H9 (cell line): Measurements from ENCODE around the gene TRPM5. TPM values are rescaled to one million over a fixed set of nuclear protein-coding genes. Genes with fewer than 3 reads are reported as not detected.

Experiments used
- DNase-seq: peaks from one replicate; pipeline ENCODE4 v3.0.0-alpha.2; 2017
- H2AFZ ChIP-seq: one replicate; pipeline ENCODE4 v1.6.1; 2013; ENCODE audit warnings: mild to moderate bottlenecking, low read length, control low read depth, moderate library complexity
- H2AK5ac ChIP-seq: 2 replicates; pipeline ENCODE4 v1.6.1; 2013; ENCODE audit warnings: low read length, control low read depth, mixed read lengths; ENCODE audit not compliant: insufficient read length
- H2BK120ac ChIP-seq: one replicate; pipeline ENCODE4 v1.6.1; 2013; ENCODE audit warnings: low read depth, mild to moderate bottlenecking, low read length, control low read depth, inconsistent platforms; ENCODE audit not compliant: poor library complexity, severe bottlenecking
- H2BK12ac ChIP-seq: 2 replicates; pipeline ENCODE4 v1.6.1; 2013; ENCODE audit warnings: low read length, control low read depth, mixed read lengths, low read depth; ENCODE audit not compliant: insufficient read length
- H2BK15ac ChIP-seq: 2 replicates; pipeline ENCODE4 v1.6.1; 2013; ENCODE audit warnings: low read depth, low read length, control low read depth
- H2BK20ac ChIP-seq: one replicate; pipeline ENCODE4 v1.6.1; 2013; ENCODE audit warnings: low read depth, mild to moderate bottlenecking, low read length, control low read depth, inconsistent platforms; ENCODE audit not compliant: poor library complexity, severe bottlenecking
- H2BK5ac ChIP-seq: 2 replicates; pipeline ENCODE4 v1.6.1; 2013; ENCODE audit warnings: low read length, control low read depth, mixed read lengths; ENCODE audit not compliant: insufficient read length
- H3K14ac ChIP-seq: 2 replicates; pipeline ENCODE4 v1.6.1; 2013; ENCODE audit warnings: low read length, control low read depth; ENCODE audit not compliant: insufficient read depth
- H3K18ac ChIP-seq: 2 replicates; pipeline ENCODE4 v1.6.1; 2013; ENCODE audit warnings: low read depth, mild to moderate bottlenecking, mixed read lengths, low read length, control low read depth; ENCODE audit not compliant: insufficient read length
- H3K23ac ChIP-seq: 2 replicates; pipeline ENCODE4 v1.6.1; 2013; ENCODE audit warnings: low read length, control low read depth, mixed read lengths, low read depth; ENCODE audit not compliant: insufficient read length
- H3K23me2 ChIP-seq: 2 replicates; pipeline ENCODE4 v1.6.1; 2013; ENCODE audit warnings: low read depth, mild to moderate bottlenecking, mixed read lengths, low read length, control low read depth; ENCODE audit not compliant: insufficient read length, poor library complexity, severe bottlenecking
- H3K27ac ChIP-seq: 2 replicates; pipeline ENCODE4 v1.5.1; 2013; ENCODE audit warnings: low read length, control low read depth, mixed read lengths, low read depth; ENCODE audit not compliant: insufficient read length
- H3K27me3 ChIP-seq: 2 replicates; pipeline ENCODE4 v1.6.1; 2013; ENCODE audit warnings: low read length, control low read depth, inconsistent platforms; ENCODE audit not compliant: insufficient read depth
- H3K4ac ChIP-seq: 2 replicates; pipeline ENCODE4 v1.6.1; 2013; ENCODE audit warnings: low read depth, mild to moderate bottlenecking, control low read depth, inconsistent platforms, low read length, moderate library complexity
- H3K4me1 ChIP-seq: 2 replicates; pipeline ENCODE4 v1.6.1; 2013; ENCODE audit warnings: low read length, control low read depth, inconsistent platforms; ENCODE audit not compliant: insufficient read depth
- H3K4me2 ChIP-seq: 2 replicates; pipeline ENCODE4 v1.6.1; 2013; ENCODE audit warnings: low read length, control low read depth, mixed read lengths; ENCODE audit not compliant: insufficient read length, insufficient read depth
- H3K56ac ChIP-seq: 2 replicates; pipeline ENCODE4 v1.6.1; 2013; ENCODE audit warnings: low read depth, mild to moderate bottlenecking, mixed read lengths, low read length, control low read depth; ENCODE audit not compliant: insufficient read length
- H3K79me1 ChIP-seq: 2 replicates; pipeline ENCODE4 v1.6.1; 2013; ENCODE audit warnings: low read depth, mild to moderate bottlenecking, moderate library complexity, low read length, control low read depth, inconsistent platforms; ENCODE audit not compliant: insufficient read depth, poor library complexity, severe bottlenecking
- H3K79me2 ChIP-seq: 2 replicates; pipeline ENCODE4 v1.6.1; 2013; ENCODE audit warnings: low read length, control low read depth, inconsistent platforms; ENCODE audit not compliant: insufficient read depth
- H3K9ac ChIP-seq: 2 replicates; pipeline ENCODE4 v1.6.1; 2013; ENCODE audit warnings: low read length, control low read depth, mixed read lengths; ENCODE audit not compliant: insufficient read length; ENCODE audit errors: extremely low read depth
- H3K9me3 ChIP-seq: one replicate; pipeline ENCODE4 v1.6.1; 2013; ENCODE audit warnings: low read depth, low read length, inconsistent platforms; ENCODE audit not compliant: control insufficient read depth
- H3T11ph ChIP-seq: one replicate; pipeline ENCODE4 v1.6.1; 2013; ENCODE audit warnings: mild to moderate bottlenecking, low read length, control low read depth, inconsistent platforms
- H4K20me1 ChIP-seq: one replicate; pipeline ENCODE4 v1.6.1; 2013; ENCODE audit not compliant: control insufficient read depth, insufficient read length, insufficient read depth
- H4K5ac ChIP-seq: 2 replicates; pipeline ENCODE4 v1.6.1; 2013; ENCODE audit warnings: low read depth, mild to moderate bottlenecking, mixed read lengths, low read length, control low read depth; ENCODE audit not compliant: insufficient read length
- H4K8ac ChIP-seq: replicated peaks from 2 replicates; pipeline ENCODE4 v1.6.1; 2013; ENCODE audit warnings: low read length, control low read depth, mixed read lengths, low read depth; ENCODE audit not compliant: insufficient read length
- H4K91ac ChIP-seq: 2 replicates; pipeline ENCODE4 v1.6.1; 2013; ENCODE audit warnings: low read depth, mild to moderate bottlenecking, moderate library complexity, mixed read lengths, low read length, control low read depth; ENCODE audit not compliant: insufficient read length
- H3K27ac Mint-ChIP-seq, 3 experiments: 2 replicates in 2 of 3; 3 replicates in 1 of 3; pipeline ENCODE4 v1.8.0; 2020 to 2021; ENCODE audit warnings: mixed read lengths in 3 of 3, mild to moderate bottlenecking in 1 of 3, moderate library complexity in 1 of 3
- H3K27me3 Mint-ChIP-seq: 2 replicates; pipeline ENCODE4 v1.8.0; 2021; ENCODE audit warnings: low read depth, mild to moderate bottlenecking, moderate library complexity, mixed read lengths
- H3K36me3 Mint-ChIP-seq, 3 experiments: 2 replicates in 2 of 3; 3 replicates in 1 of 3; pipeline ENCODE4 v1.8.0; 2020 to 2021; ENCODE audit warnings: low read depth in 3 of 3, mixed read lengths in 3 of 3; ENCODE audit not compliant: insufficient read depth in 1 of 3
- H3K4me1 Mint-ChIP-seq, 2 experiments: 2 replicates each; pipeline ENCODE4 v1.8.0; 2020; ENCODE audit warnings: mixed read lengths in 2 of 2
- H3K4me3 Mint-ChIP-seq, 2 experiments: 2 replicates in 1 of 2; 3 replicates in 1 of 2; pipeline ENCODE4 v1.8.0; 2020 to 2021; ENCODE audit warnings: mild to moderate bottlenecking in 2 of 2, mixed read lengths in 2 of 2, moderate library complexity in 1 of 2
- H3K9me3 Mint-ChIP-seq, 2 experiments: 2 replicates in 1 of 2; 3 replicates in 1 of 2; pipeline ENCODE4 v1.8.0; 2020; ENCODE audit warnings: mild to moderate bottlenecking in 2 of 2, mixed read lengths in 2 of 2, moderate library complexity in 1 of 2
- WGBS: extraction: QIAGEN DNeasy Blood & Tissue Kit; methylation state at CpG from one replicate; pipeline ENCODE4 v1.1.7; 2013; ENCODE audit warnings: missing lambda C conversion rate, low lambda C conversion rate, mixed read lengths; ENCODE audit not compliant: insufficient read length; ENCODE audit errors: extremely low coverage; 5-methylcytosine and 5-hydroxymethylcytosine counted together
- total RNA-seq: library from RNA; stranded (reverse); gene quantifications from 2 replicates; pipeline ENCODE4 v1.2.1, GENCODE V29; 2021
- TF ChIP-seq, protein P1 (sequence below): fragments of 200-600 bp; sonication (generic); conservative IDR thresholded peaks from 3 replicates; pipeline ENCODE4 v1.8.0; 2021; ENCODE audit warnings: antibody characterized with exemption, mild to moderate bottlenecking

TRPM5 gene
- total RNA-seq, 1 experiment from 2014 or later: 0.09 TPM

- no peak overlapping the region for H4K8ac ChIP-seq
- no peaks in the 10 kb centered on the region; the same call in 1 of the 2 replicates for H3K27me3 ChIP-seq
- H3K14ac ChIP-seq: no peak overlapping the region
- no peaks in the 10 kb centered on the region for H3K79me1 ChIP-seq
- no peak overlapping the region for H3T11ph ChIP-seq
- H3K4me2 ChIP-seq: no peak overlapping the region
- no peak overlapping the region for H2BK15ac ChIP-seq
- H3K9me3 ChIP-seq: no peaks in the 10 kb centered on the region
- no CpG with 5 or more reads among the region's 8 CpGs for WGBS
- no peak overlapping the region for H3K56ac ChIP-seq
- H3K23ac ChIP-seq: no peak overlapping the region
- H3K27ac Mint-ChIP-seq: no peak overlapping the region
- no peaks in the 10 kb centered on the region for H3K4me1 ChIP-seq
- no peak overlapping the region for H3K27ac ChIP-seq
- no peak overlapping the region for H2AK5ac ChIP-seq
- no peaks in the 10 kb centered on the region for H4K20me1 ChIP-seq
- no peaks in the 10 kb centered on the region; a peak in 1 of 5 replicates for H3K9me3 Mint-ChIP-seq
- no peak overlapping the region for H2BK5ac ChIP-seq
- no peak overlapping the region for H3K4me3 Mint-ChIP-seq
- H3K36me3 Mint-ChIP-seq: no peaks in the 10 kb centered on the region
- H3K23me2 ChIP-seq: no peaks in the 10 kb centered on the region
- H3K4ac ChIP-seq: no peak overlapping the region
- no peak overlapping the region for H3K9ac ChIP-seq
- no peak overlapping the region for H2BK20ac ChIP-seq
- H3K4me1 Mint-ChIP-seq: no peaks in the 10 kb centered on the region
- no peak overlapping the region for H4K5ac ChIP-seq
- TF ChIP-seq, protein P1, sequence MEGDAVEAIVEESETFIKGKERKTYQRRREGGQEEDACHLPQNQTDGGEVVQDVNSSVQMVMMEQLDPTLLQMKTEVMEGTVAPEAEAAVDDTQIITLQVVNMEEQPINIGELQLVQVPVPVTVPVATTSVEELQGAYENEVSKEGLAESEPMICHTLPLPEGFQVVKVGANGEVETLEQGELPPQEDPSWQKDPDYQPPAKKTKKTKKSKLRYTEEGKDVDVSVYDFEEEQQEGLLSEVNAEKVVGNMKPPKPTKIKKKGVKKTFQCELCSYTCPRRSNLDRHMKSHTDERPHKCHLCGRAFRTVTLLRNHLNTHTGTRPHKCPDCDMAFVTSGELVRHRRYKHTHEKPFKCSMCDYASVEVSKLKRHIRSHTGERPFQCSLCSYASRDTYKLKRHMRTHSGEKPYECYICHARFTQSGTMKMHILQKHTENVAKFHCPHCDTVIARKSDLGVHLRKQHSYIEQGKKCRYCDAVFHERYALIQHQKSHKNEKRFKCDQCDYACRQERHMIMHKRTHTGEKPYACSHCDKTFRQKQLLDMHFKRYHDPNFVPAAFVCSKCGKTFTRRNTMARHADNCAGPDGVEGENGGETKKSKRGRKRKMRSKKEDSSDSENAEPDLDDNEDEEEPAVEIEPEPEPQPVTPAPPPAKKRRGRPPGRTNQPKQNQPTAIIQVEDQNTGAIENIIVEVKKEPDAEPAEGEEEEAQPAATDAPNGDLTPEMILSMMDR: no peak
- H4K91ac ChIP-seq: no peak overlapping the region
- no peaks in the 10 kb centered on the region for H3K79me2 ChIP-seq
- peaks cover 37% of the 10 kb centered on the region for H3K27me3 Mint-ChIP-seq
- H2AFZ ChIP-seq: no peak overlapping the region
- H2BK120ac ChIP-seq: no peak overlapping the region
- DNase-seq: no peak
- H2BK12ac ChIP-seq: no peak overlapping the region
- no peak overlapping the region for H3K18ac ChIP-seq
Measured at GRCh38 chr11:2434008-2434407, 10.3 kb downstream of the TRPM5 start.
